ENCODE measurements around the gene ZSCAN26. TPM values are rescaled to one million over a fixed set of nuclear protein-coding genes. Genes with fewer than 3 reads are reported as not detected.

The ZSCAN26 gene
- 1 to 10 TPM; 2.7 to 8.1 (median 5.3) TPM for total RNA-seq
- long read RNA-seq: 0 reads

DNA sequence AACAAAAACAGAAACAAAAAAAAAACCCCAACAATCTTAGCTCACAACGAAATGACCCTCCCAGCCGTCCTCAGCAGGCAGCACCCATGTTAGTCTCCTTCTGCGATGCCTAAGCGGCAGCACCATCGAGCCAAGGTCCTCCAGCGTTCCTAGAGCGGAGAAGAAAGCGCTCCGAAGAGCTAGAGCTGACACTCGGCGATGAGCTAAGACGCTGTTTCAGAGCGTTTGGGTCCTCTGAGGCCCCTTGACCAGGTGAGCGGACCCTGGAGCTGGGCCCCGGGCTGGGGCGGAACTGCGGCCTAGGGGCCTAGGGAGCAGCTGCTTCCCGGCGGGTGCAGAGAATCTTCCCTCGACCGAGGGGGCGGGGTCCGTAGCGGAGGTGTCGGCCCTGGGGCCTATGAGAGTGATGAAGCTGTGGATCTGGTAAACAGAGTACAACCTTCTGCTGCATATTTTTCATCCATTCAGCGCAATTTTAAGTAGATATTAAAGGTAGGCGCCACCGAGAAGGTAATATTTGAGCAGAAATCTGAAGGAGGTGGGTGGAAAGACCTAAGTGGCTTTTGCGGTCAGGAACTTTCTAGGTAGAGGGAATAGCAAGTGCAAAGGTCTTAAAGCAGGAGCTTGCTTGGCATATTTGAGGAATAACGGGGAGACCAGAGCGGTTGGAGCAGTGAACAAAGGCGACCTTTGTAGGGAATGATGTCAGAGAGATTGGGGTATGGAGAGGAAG, at the start of gene ZSCAN26:
TSS of gene ZSCAN26 (plus strand) at position 182 of the 733 bp plus-strand sequence. CDS start 4,777 bp downstream, outside the sequence.
- H3K4me3 ChIP-seq: peak within 1 kb of the TSS; percentile 85 to 91 (median 87)
- peak; percentile 97 for ATAC-seq
- DNase-seq: peak; percentile 83 to 86 (median 85)
- peak within 1 kb of the TSS; percentile 73 to 86 (median 85) for H3K27ac ChIP-seq
- WGBS (ENCODE audit: insufficient coverage, low coverage, low lambda C conversion rate, missing lambda C conversion rate): under 1% methylated on average over 24 of the region's 32 CpGs
- peaks cover 0 to 5% (median under 1%) of the 10 kb centered on the region in 4 donors for H3K36me3 ChIP-seq
- no peak for TF ChIP-seq CTCF (IDR thresholded peaks at IDR 0.05)
- TF ChIP-seq POLR2A (IDR thresholded peaks at IDR 0.05): peak; percentile 61
- H3K27me3 ChIP-seq: no peaks in the 10 kb centered on the region
- intact Hi-C loops (cut with DNase I): no loop called here
- H3K4me1 ChIP-seq: peaks cover 0 to 7% (median 0%) of the 10 kb centered on the region in 4 donors
- no peaks in the 10 kb centered on the region for H3K9me3 ChIP-seq

DNA sequence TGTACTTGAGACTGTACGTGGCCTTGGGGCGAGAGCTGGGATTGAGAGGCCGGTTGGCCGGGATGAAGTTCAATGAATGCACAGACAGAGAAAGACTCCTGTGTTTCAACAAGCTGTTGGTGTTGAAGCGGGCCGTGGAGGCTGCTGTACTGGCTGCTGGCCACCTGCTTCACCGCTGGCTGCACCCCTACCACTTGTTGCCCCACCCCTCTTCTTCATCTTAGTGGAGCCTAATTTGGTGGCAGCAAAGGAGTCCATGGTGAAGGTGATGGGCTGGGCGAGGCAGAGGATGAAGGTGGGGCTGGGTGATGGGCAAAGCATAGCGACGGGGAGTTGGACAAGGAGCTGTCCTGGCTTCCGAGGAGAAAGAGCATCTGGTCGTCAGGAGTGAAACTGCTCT, 49.1 kb upstream of the ZSCAN26 start:
- intact Hi-C loops (cut with DNase I): no loop called here
- H3K9me3 ChIP-seq: no peaks in the 10 kb centered on the region
- no peaks in the 10 kb centered on the region for H3K27me3 ChIP-seq
- peaks cover 0 to 2% (median 0%) of the 10 kb centered on the region in 4 donors for H3K4me1 ChIP-seq
- no peak overlapping the region for H3K4me3 ChIP-seq
- DNase-seq (no peak), ATAC-seq (no peak)
- no peak for TF ChIP-seq POLR2A (IDR thresholded peaks at IDR 0.05)
- no peak for TF ChIP-seq CTCF (IDR thresholded peaks at IDR 0.05)
- 100% methylated on average over 1 of the region's 12 CpGs for WGBS (ENCODE audit: insufficient coverage, low coverage, low lambda C conversion rate, missing lambda C conversion rate)
- H3K27ac ChIP-seq: no peak overlapping the region
- H3K36me3 ChIP-seq: no peaks in the 10 kb centered on the region

DNA sequence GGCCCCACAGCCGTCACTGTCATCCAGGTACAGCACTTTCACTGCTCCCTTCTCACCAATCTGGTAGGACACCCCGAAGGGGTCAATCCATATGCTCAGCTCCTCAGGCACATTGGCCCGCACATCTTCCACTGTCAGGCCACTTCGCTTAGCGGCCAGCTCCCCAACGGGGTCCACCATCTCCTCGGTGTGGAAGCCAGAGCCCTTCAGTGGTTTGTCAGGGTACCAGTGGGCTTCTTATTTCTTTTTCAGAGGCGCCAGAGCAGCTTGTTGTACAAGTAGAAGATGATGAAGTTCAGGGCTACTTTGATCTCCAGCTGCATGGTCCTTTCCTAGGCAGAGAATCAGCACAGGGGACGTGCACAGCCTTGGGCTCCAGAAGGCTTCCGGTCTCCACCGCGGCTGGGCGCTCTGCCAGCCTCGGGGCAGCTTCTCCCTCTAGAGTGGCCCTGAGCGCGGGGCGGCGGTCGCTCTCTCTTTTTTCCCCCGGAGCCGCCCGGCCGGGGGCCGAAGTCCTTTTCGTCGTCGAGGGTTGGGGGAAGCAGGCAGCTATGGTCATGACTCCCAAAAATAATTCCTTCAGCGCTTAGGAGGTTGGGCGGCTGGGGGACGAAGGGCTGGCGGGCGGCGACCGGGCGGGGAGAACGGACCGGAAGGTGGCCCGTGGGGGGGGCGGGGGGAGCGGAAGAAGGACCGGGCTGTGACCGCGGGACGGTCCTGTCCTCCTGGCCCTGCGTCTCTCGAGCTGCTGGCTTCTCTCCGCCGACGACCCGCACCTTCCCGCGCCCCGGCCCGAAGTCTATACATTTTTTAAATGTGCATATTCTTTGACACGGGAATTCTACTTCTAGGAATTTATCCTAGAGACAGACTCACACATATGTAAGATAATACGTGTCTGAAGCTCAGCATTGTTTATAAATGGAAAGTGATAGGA, 48.4 kb upstream of the ZSCAN26 start:
- DNase-seq (peak; percentile 80 to 82 (median 81)), ATAC-seq (peak; percentile 94 to 98 (median 96))
- H3K36me3 ChIP-seq: no peaks in the 10 kb centered on the region
- intact Hi-C loops (cut with DNase I): no loop called here
- H3K27ac ChIP-seq: no peak overlapping the region
- H3K4me1 ChIP-seq: no peaks in the 10 kb centered on the region
- H3K9me3 ChIP-seq: no peaks in the 10 kb centered on the region
- peak overlapping the region; percentile 55 to 67 (median 61) for H3K4me3 ChIP-seq
- under 1% methylated on average over 26 of the region's 56 CpGs for WGBS (ENCODE audit: insufficient coverage, low coverage, low lambda C conversion rate, missing lambda C conversion rate)
- no peaks in the 10 kb centered on the region for H3K27me3 ChIP-seq
- TF ChIP-seq POLR2A (IDR thresholded peaks at IDR 0.05) (no peak), CTCF (IDR thresholded peaks at IDR 0.05) (no peak)

- peaks cover 0 to under 1% (median 0%) of the 10 kb centered on the region in 4 donors for H3K4me1 ChIP-seq
- H3K36me3 ChIP-seq: no peaks in the 10 kb centered on the region
- WGBS (ENCODE audit: insufficient coverage, low coverage, low lambda C conversion rate, missing lambda C conversion rate): 34% methylated on average over 6 of the region's 6 CpGs
- no peak overlapping the region for H3K4me3 ChIP-seq
- intact Hi-C loops (cut with DNase I): no loop called here
- H3K27ac ChIP-seq: no peak overlapping the region
- ATAC-seq (no peak), DNase-seq (no peak)
- no peak for TF ChIP-seq POLR2A (IDR thresholded peaks at IDR 0.05)
- H3K27me3 ChIP-seq: no peaks in the 10 kb centered on the region
- H3K9me3 ChIP-seq: no peaks in the 10 kb centered on the region
Observed at GRCh38 chr6:28220257-28221133, 46.4 kb upstream of the ZSCAN26 start.

Data from right lobe of liver (tissue), 6 donors.